Measurements from ENCODE around the gene PLEKHH1. TPM values are rescaled to one million over a fixed set of nuclear protein-coding genes. Genes with fewer than 3 reads are reported as not detected.

PLEKHH1 gene
- total and polyA plus RNA-seq, 3 donors from 2014 or later = 21.4 to 61.3 (median 49.1) TPM

DNA sequence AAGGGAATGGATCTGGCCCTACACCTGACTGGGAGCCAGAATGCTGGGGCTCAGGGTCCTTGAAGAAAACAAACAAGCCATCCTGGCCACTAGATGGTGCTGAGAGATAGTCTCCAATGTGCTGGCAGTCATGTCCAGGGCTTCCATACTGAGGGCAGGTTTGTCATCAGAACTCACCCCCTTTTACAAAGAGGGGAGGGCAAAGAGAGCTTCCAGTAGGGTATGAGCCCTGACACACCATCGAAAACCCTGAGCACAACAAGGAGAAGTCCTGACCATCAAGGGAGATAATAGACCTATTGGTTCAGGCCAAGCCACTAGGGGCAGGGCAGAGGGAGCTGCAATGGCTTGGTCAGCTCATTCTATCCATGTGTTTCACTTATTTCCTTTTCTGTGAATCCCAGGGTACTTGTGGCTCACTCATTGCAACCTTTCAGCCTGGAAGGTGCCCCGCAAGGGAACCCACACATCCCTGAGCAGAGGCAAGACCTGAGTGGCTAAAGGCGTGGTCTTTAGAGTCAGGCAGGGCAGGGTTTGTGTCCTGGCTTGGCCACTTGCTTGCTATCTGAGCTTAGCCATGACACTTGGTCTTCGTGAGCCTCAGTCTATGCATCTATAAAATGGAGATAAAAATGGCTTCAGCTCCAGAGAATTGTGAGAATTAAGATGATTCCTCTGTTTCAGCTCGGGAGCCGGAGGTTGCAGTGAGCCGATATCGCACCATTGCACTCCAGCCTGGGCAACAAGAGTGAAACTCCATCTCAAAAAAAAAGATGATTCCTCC, 6.2 kb upstream of the PLEKHH1 start:
- TF ChIP-seq CTCF (IDR thresholded peaks at IDR 0.05) = peak; percentile 39 to 49 (median 39)
- TF ChIP-seq POLR2A (IDR thresholded peaks at IDR 0.05) = no peak
- H3K9me3 ChIP-seq = no peaks in the 10 kb centered on the region
- no peak overlapping the region for H3K4me3 ChIP-seq
- WGBS, 2 donors = 86 to 88% methylated on average over 8 of the region's 8 CpGs
- no peaks in the 10 kb centered on the region for H3K36me3 ChIP-seq (ENCODE audit: low read depth, missing control alignments)
- no peaks in the 10 kb centered on the region for H3K27me3 ChIP-seq
- H3K4me1 ChIP-seq = peaks cover 18% of the 10 kb centered on the region
- intact Hi-C loops (cut with DNase I; ENCODE audit: low total_unique reads) = no loop called here
- DNase-seq = peak; percentile 51
- H3K27ac ChIP-seq = no peak overlapping the region

DNA sequence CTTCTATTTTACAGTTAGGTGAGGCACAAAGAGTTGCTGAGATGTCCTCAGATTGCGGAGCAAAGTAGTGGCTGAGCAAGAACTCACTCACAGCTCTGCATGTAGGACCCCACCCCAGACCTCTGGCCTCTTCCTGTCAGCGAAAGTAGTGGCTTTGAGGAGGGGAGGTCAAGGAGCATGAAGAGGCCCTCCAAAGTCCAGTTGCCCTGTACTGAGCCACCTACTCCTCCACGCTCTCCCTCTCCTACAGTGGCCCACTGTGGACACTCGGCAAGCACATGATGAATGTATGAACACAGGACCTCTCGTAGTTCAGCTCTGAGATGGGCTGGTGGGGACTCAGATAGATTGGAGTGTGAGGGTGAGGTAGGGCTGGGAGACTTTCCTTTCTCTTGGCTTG, 5.3 kb upstream of the PLEKHH1 start:
- 82 to 95% methylated on average over 5 of the region's 5 CpGs for WGBS, 2 donors
- Histone ChIP-seq H3K27me3 (no peaks in the 10 kb centered on the region), H3K27ac (no peak overlapping the region), H3K4me3 (no peak overlapping the region), H3K4me1 (peaks cover 18% of the 10 kb centered on the region), H3K9me3 (no peaks in the 10 kb centered on the region), H3K36me3 (ENCODE audit: low read depth, missing control alignments) (no peaks in the 10 kb centered on the region)
- no peak for DNase-seq
- TF ChIP-seq POLR2A (IDR thresholded peaks at IDR 0.05) (no peak), CTCF (IDR thresholded peaks at IDR 0.05) (no peak)
- intact Hi-C loops (cut with DNase I; ENCODE audit: low total_unique reads) = no loop called here

DNA sequence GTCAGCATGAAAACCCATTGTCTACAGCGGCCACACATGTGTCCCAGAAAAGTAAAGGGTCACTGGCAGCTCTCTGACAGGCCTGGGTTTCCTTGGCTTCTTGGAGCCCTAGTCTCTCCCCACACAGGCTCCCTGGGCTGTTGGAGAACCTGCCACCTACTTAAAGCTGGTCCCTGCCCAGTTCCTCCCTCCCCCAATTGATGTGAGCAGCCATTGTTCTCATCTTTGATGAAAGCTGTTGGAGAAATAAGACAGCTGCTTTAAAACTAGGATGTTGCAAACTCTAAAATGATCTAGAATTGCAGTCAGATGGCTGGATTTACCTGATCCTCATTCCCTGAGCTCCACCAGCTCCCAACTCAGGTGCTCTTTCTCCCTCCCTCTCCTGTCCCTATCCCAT, 4.8 kb upstream of the PLEKHH1 start:
- H3K9me3 ChIP-seq = no peaks in the 10 kb centered on the region
- H3K27me3 ChIP-seq = no peaks in the 10 kb centered on the region
- no peak for DNase-seq
- 100% methylated on average over 1 of the region's 1 CpG for WGBS, 2 donors
- no peak overlapping the region for H3K27ac ChIP-seq
- TF ChIP-seq POLR2A (IDR thresholded peaks at IDR 0.05) (no peak), CTCF (IDR thresholded peaks at IDR 0.05) (no peak)
- no peak overlapping the region for H3K4me3 ChIP-seq
- intact Hi-C loops (cut with DNase I; ENCODE audit: low total_unique reads) = no loop called here
- no peaks in the 10 kb centered on the region for H3K36me3 ChIP-seq (ENCODE audit: low read depth, missing control alignments)
- peaks cover 16% of the 10 kb centered on the region for H3K4me1 ChIP-seq

GRCh38 chr14:67529947-67530935, 2.8 kb upstream of the PLEKHH1 start:
- Histone ChIP-seq H3K4me3 (no peak overlapping the region), H3K36me3 (ENCODE audit: low read depth, missing control alignments) (no peaks in the 10 kb centered on the region), H3K27ac (no peak overlapping the region), H3K4me1 (no peaks in the 10 kb centered on the region), H3K9me3 (no peaks in the 10 kb centered on the region), H3K27me3 (no peaks in the 10 kb centered on the region)
- intact Hi-C loops (cut with DNase I; ENCODE audit: low total_unique reads) = no loop called here
- TF ChIP-seq CTCF (IDR thresholded peaks at IDR 0.05) = no peak
- TF ChIP-seq POLR2A (IDR thresholded peaks at IDR 0.05) = no peak
- DNase-seq = no peak
- 89 to 90% methylated on average over 5 of the region's 5 CpGs for WGBS, 2 donors

All from testis (tissue), 3 donors.